ENCODE data around the gene UBA6. TPM values are rescaled to one million over a fixed set of nuclear protein-coding genes. Genes with fewer than 3 reads are reported as not detected.
A peak's percentile ranks its signal among the peaks of the same experiment; 100 is the strongest.
"Not testable (repeated sequence)": the region's sequence is repeated elsewhere in the genome, so short reads cannot be mapped to it uniquely, and the experiment has no call there.

The UBA6 gene
- total RNA-seq, 2 donors from 2014 or later: 95.9 to 103 TPM

DNA sequence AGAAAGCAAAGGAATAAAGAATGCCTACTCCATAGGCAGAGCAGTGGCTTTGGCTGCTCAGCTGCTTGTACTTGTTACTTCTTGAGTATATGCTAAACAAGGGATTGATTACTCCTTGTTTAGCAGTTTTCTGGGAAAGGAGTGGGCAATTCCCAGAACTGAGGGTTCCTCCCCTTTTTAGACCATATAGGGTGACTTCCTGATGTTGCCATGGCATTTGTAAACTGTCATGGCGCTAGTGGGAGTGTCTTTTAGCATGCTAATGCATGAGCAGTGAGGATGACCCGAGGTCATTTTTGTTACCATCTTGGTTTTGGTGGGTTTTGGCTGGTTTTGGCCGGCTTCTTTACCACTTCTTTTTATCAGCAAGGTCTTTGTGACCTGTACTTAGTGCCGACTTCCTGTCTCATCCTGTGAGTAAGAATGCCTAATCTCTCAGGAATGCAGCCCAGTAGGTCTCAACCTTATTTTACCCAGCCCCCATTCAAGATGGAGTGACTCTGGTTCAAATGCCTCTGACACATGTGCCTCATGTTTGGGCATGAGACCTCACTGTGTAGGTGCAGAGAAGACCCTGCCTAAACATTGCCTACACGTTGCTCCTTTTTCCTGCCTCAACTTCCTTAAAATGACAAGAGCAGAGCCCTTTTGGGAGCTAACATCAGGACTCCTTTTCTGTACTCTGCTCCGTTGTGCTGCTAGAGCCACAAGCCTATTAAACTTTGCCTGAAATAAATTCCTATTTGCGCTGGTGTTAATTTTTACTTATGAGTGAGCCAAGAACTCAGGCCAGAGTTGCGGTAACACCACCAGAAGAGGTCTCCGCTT is 21.0 kb upstream of the UBA6 start:
- Mint-ChIP-seq H3K4me1 (peaks cover 4% of the 10 kb centered on the region), H3K4me3 (no peak overlapping the region), H3K27ac (no peak overlapping the region), H3K27me3 (no peaks in the 10 kb centered on the region), H3K36me3 (ENCODE audit: low read depth) (peaks cover 31% of the 10 kb centered on the region), H3K9me3 (no peaks in the 10 kb centered on the region)
- ATAC-seq (replicated peaks): no peak

DNA sequence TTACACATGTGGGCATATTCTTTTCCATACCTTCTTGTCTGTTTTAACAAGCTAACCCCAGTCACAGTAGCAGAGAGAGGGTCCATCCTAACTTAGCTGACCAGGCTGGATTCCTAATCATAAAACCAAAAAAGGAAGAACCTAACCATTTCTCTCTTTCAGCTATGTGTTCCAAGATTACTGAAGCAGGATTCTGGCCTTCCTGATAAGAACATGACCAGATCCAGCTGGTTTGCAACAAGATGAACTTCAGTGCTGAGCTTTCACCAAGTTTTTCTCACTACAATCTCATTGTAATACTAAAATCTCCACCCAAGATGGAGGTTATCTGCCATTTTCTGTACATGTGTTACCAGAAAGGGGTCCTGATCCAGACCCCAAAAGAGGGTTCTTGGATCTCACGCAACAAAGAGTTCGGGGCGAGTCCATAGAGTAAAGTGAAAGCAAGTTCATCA is 20.4 kb upstream of the UBA6 start:
- no peaks in the 10 kb centered on the region for H3K27me3 Mint-ChIP-seq
- no peak overlapping the region for H3K4me3 Mint-ChIP-seq
- no peak for ATAC-seq (replicated peaks)
- H3K4me1 Mint-ChIP-seq: no peaks in the 10 kb centered on the region
- H3K27ac Mint-ChIP-seq: no peak overlapping the region
- peaks cover 38% of the 10 kb centered on the region for H3K36me3 Mint-ChIP-seq (ENCODE audit: low read depth)
- no peaks in the 10 kb centered on the region for H3K9me3 Mint-ChIP-seq

- H3K36me3 Mint-ChIP-seq (ENCODE audit: low read depth): peaks cover 41% of the 10 kb centered on the region
- H3K27me3 Mint-ChIP-seq: no peaks in the 10 kb centered on the region
- H3K4me3 Mint-ChIP-seq: no peak overlapping the region
- H3K27ac Mint-ChIP-seq: no peak overlapping the region
- no peaks in the 10 kb centered on the region for H3K9me3 Mint-ChIP-seq
- ATAC-seq (replicated peaks): no peak
- H3K4me1 Mint-ChIP-seq: no peaks in the 10 kb centered on the region
These were observed 19.1 kb upstream of the UBA6 start for GRCh38 chr4:67719953-67720617.

GRCh38 chr4:67718848-67719247 is 17.9 kb upstream of the UBA6 start:
- H3K27me3 Mint-ChIP-seq: no peaks in the 10 kb centered on the region
- H3K9me3 Mint-ChIP-seq: no peaks in the 10 kb centered on the region
- H3K27ac Mint-ChIP-seq: no peak overlapping the region
- peaks cover 50% of the 10 kb centered on the region for H3K36me3 Mint-ChIP-seq (ENCODE audit: low read depth)
- H3K4me3 Mint-ChIP-seq: no peak overlapping the region
- peaks cover 9% of the 10 kb centered on the region for H3K4me1 Mint-ChIP-seq
- ATAC-seq (replicated peaks): no peak

- Mint-ChIP-seq H3K4me3 (no peak overlapping the region), H3K27ac (no peak overlapping the region), H3K27me3 (no peaks in the 10 kb centered on the region), H3K4me1 (peaks cover 14% of the 10 kb centered on the region), H3K36me3 (ENCODE audit: low read depth) (peaks cover 57% of the 10 kb centered on the region), H3K9me3 (no peaks in the 10 kb centered on the region)
- ATAC-seq (replicated peaks): no peak
These were observed 16.6 kb upstream of the UBA6 start for GRCh38 chr4:67717586-67717985.

DNA sequence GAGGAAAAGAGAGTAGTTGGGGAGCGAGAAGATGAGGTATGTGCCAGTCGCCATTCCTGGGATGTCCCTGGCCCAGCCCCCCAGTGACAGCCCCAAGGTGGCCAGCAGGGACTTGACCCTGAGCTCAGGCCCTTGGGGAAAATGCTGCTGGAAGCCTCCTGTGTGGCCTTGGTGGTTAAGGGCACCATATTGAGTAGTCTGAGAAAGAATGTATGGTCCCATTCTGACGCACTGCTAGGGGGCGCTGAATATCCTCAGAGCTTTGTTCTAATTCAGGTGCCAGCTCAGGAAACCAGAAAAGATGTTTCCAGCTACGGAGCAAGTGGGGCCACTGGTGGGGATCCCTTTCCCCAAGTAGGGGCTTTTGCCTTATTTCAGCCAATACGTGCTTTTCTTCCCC is 14.0 kb upstream of the UBA6 start:
- H3K27ac Mint-ChIP-seq: no peak overlapping the region
- H3K36me3 Mint-ChIP-seq (ENCODE audit: low read depth): peaks cover 47% of the 10 kb centered on the region
- H3K27me3 Mint-ChIP-seq: no peaks in the 10 kb centered on the region
- H3K4me3 Mint-ChIP-seq: no peak overlapping the region
- ATAC-seq (replicated peaks): no peak
- peaks cover 20% of the 10 kb centered on the region for H3K4me1 Mint-ChIP-seq
- no peaks in the 10 kb centered on the region for H3K9me3 Mint-ChIP-seq

DNA sequence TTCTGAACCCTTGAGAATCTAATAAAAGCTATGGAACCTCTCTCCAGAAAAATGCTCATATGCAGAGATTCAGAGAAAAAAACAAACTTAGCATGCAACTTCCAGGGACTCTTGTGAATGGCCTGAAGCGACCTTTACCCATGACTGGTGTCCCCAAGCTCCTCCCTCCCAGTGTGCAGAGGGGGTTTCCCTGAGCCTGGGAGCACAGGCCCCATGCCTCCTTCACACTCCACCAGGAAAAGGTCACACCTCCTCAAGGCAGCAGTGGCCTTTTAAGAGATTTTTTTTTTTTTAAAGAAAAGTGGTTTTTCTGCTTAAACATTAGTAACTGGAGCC is 13.3 kb upstream of the UBA6 start:
- Mint-ChIP-seq H3K27me3 (no peaks in the 10 kb centered on the region), H3K9me3 (no peaks in the 10 kb centered on the region), H3K36me3 (ENCODE audit: low read depth) (peaks cover 52% of the 10 kb centered on the region), H3K27ac (peak overlapping the region; percentile 54), H3K4me3 (peak overlapping the region; percentile 37), H3K4me1 (peaks cover 20% of the 10 kb centered on the region)
- peak; percentile 96 for ATAC-seq (replicated peaks)

DNA sequence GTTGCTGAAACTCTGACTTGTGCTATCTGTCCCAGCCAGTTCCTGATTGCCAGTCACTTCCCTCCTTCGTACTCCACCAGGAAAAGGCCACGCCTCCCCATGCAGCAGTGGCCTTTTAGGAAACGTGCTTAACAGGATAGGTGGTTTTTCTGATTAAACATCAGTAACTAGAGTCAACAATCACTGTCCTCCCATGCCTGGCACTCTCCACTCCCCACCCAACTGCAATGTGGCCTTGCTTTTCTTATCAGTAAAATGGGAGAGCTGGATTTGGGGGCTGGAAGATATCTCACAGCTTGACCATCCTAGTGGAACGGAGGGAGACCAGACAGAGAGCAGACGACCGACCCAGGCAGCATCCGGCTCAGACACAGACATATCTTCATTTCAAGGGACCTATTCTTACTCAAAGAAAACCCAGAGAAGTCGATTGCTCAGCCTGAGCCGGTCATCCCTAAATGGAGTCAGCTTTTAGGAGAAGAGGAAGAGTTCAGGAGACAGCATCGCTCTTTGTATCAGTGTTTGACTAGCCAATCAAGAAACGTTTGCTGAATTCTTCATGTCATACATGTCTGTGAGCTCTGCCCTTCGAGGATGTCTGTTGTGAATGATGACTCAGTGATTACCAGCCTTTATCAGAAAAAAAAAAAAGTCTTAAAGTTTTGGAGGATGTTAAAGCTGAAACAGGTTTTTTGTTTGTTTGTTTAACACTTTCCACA is 12.7 kb upstream of the UBA6 start:
- Mint-ChIP-seq H3K4me3 (peak overlapping the region; percentile 37), H3K27me3 (no peaks in the 10 kb centered on the region), H3K4me1 (peaks cover 20% of the 10 kb centered on the region), H3K36me3 (ENCODE audit: low read depth) (peaks cover 54% of the 10 kb centered on the region), H3K27ac (peak overlapping the region; percentile 54), H3K9me3 (no peaks in the 10 kb centered on the region)
- ATAC-seq (replicated peaks): peak; percentile 71

DNA sequence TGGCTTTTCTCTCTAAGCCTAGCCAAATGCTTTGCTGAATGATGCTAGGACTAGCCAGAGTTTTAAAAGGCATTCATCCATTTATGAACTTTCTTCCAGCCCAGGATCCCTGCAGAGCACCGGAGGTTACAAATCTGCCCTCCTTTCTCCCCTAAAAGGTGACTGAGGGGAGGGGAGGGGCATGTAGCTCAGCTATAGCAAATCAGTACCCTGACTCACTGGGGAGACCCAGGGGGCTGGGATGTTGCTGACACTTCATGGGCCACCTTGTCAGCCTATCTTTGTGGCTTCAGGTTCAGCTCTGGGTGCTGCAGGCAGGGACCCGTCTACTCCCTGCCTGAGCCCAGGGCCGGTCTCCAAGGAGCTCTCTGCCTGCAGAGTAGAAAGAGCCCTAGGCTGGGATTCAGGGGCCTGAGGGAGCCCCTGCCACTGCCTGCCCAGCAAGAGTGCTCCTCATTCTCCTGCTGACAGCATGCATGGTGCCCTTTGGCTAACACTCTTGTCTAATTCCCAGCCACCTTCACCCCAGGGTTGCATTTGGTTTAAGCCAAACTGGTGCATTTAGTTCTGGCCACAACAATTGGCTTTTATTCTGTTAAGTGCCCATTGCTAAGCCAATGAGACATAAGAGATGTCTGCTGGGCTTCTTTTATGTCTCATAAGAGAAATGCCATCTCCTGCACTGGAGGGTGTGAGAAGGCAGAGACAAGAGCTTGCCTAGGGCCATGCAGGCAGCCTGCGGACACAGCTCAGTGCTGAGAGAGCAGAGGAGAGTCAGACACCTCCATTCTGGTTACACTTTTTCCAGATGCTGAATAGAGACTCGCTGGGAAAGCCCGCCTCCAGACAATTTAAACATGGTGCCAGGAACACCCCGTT is 11.9 kb upstream of the UBA6 start:
- no peak for ATAC-seq (replicated peaks)
- H3K27me3 Mint-ChIP-seq: no peaks in the 10 kb centered on the region
- no peak overlapping the region for H3K4me3 Mint-ChIP-seq
- H3K36me3 Mint-ChIP-seq (ENCODE audit: low read depth): peaks cover 60% of the 10 kb centered on the region
- peaks cover 20% of the 10 kb centered on the region for H3K4me1 Mint-ChIP-seq
- H3K27ac Mint-ChIP-seq: no peak overlapping the region
- no peaks in the 10 kb centered on the region for H3K9me3 Mint-ChIP-seq

- H3K27me3 Mint-ChIP-seq: no peaks in the 10 kb centered on the region
- no peak for ATAC-seq (replicated peaks)
- H3K9me3 Mint-ChIP-seq: no peaks in the 10 kb centered on the region
- peaks cover 20% of the 10 kb centered on the region for H3K4me1 Mint-ChIP-seq
- H3K27ac Mint-ChIP-seq: no peak overlapping the region
- peaks cover 58% of the 10 kb centered on the region for H3K36me3 Mint-ChIP-seq (ENCODE audit: low read depth)
- H3K4me3 Mint-ChIP-seq: no peak overlapping the region
These were observed 11.2 kb upstream of the UBA6 start for GRCh38 chr4:67712000-67712625.

- not testable (repeated sequence) for ATAC-seq (replicated peaks); H3K27me3 Mint-ChIP-seq; H3K4me3 Mint-ChIP-seq; H3K27ac Mint-ChIP-seq; H3K9me3 Mint-ChIP-seq
- H3K36me3 Mint-ChIP-seq (ENCODE audit: low read depth): peaks cover 74% of the 10 kb centered on the region
- peaks cover 27% of the 10 kb centered on the region for H3K4me1 Mint-ChIP-seq
These were observed 5.7 kb upstream of the UBA6 start for GRCh38 chr4:67706682-67707081.

- H3K4me3 Mint-ChIP-seq: peak overlapping the region; percentile 37
- H3K27ac Mint-ChIP-seq: no peak overlapping the region
- H3K36me3 Mint-ChIP-seq (ENCODE audit: low read depth): peaks cover 81% of the 10 kb centered on the region
- no peaks in the 10 kb centered on the region for H3K27me3 Mint-ChIP-seq
- H3K4me1 Mint-ChIP-seq: peaks cover 25% of the 10 kb centered on the region
- no peak for ATAC-seq (replicated peaks)
- peaks cover 4% of the 10 kb centered on the region for H3K9me3 Mint-ChIP-seq
These were observed 3.9 kb upstream of the UBA6 start for GRCh38 chr4:67704843-67705242.

DNA sequence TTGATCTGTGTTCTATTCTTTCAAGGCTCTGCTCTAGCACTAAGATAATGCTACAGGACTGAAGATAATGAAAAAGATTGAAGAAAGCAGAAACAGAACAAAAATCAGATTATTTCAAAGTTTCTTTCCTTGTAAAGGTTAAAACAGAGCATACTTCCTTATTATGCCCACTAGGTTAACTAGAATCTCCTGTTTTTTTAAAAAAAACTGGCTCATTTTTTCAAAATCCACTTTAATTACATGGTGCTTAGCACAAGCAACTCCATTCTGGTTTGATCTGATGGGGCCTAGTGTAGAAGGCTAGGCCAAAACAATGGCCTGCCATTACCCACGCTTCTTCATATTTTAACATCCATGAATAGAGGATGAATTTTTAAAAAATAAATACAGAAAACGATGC is 1.2 kb upstream of the UBA6 start:
- Mint-ChIP-seq H3K27ac (peak overlapping the region; percentile 96), H3K36me3 (ENCODE audit: low read depth) (peaks cover 73% of the 10 kb centered on the region), H3K27me3 (no peaks in the 10 kb centered on the region)

GRCh38 chr4:67701517-67701850 is 529 bp upstream of the UBA6 start:
- Mint-ChIP-seq H3K9me3 (peaks cover 4% of the 10 kb centered on the region), H3K27ac (peak overlapping the region; percentile 96), H3K27me3 (no peaks in the 10 kb centered on the region), H3K36me3 (ENCODE audit: low read depth) (peaks cover 70% of the 10 kb centered on the region), H3K4me3 (peak overlapping the region; percentile 90), H3K4me1 (peaks cover 38% of the 10 kb centered on the region)
- ATAC-seq (replicated peaks): no peak

More for the DNA sequence above, 1.2 kb upstream of the UBA6 start:
- peak overlapping the region; percentile 90 for H3K4me3 Mint-ChIP-seq
- peaks cover 4% of the 10 kb centered on the region for H3K9me3 Mint-ChIP-seq
- H3K4me1 Mint-ChIP-seq: peaks cover 38% of the 10 kb centered on the region
- no peak for ATAC-seq (replicated peaks)
